Endodermal cell (in vitro differentiated cells): ENCODE data around the gene GMPR2. TPM values are rescaled to one million over a fixed set of nuclear protein-coding genes. Genes with fewer than 3 reads are reported as not detected.

Source experiments
- DNase-seq: peaks from one replicate; pipeline ENCODE4 v3.0.0-alpha.2; 2017
- H3K27ac ChIP-seq: 2 replicates; pipeline ENCODE4 v1.5.1; 2013; ENCODE audit warnings: mild to moderate bottlenecking, low read depth, low read length, moderate library complexity
- H3K27me3 ChIP-seq: 2 replicates; pipeline ENCODE4 v1.6.1; 2013; ENCODE audit warnings: mild to moderate bottlenecking, low read length, moderate library complexity; ENCODE audit not compliant: insufficient read depth, control insufficient read depth, poor library complexity, severe bottlenecking
- H3K36me3 ChIP-seq: 2 replicates; pipeline ENCODE4 v1.7.0; 2013; ENCODE audit warnings: mild to moderate bottlenecking, low read length, moderate library complexity; ENCODE audit not compliant: control insufficient read depth, insufficient read depth
- H3K4me1 ChIP-seq: one replicate; pipeline ENCODE4 v1.7.0; 2013; ENCODE audit warnings: low read length; ENCODE audit not compliant: control insufficient read depth, insufficient read depth
- H3K4me3 ChIP-seq: 2 replicates; pipeline ENCODE4 v1.5.1; 2013; ENCODE audit warnings: mild to moderate bottlenecking, low read length, moderate library complexity
- H3K9ac ChIP-seq: 2 replicates; pipeline ENCODE4 v1.6.1; 2013; ENCODE audit warnings: mild to moderate bottlenecking, low read length, moderate library complexity; ENCODE audit not compliant: poor library complexity, severe bottlenecking; ENCODE audit errors: extremely low read depth
- H3K9me3 ChIP-seq: 2 replicates; pipeline ENCODE4 v1.6.1; 2013; ENCODE audit warnings: mild to moderate bottlenecking, low read length, moderate library complexity; ENCODE audit not compliant: control insufficient read depth
- H3K27ac Mint-ChIP-seq: 2 replicates; pipeline ENCODE4 v1.8.0; 2020; ENCODE audit warnings: mixed read lengths
- H3K27me3 Mint-ChIP-seq: 2 replicates; pipeline ENCODE4 v1.8.0; 2021; ENCODE audit warnings: mild to moderate bottlenecking, mixed read lengths; ENCODE audit not compliant: insufficient read depth
- H3K36me3 Mint-ChIP-seq: 2 replicates; pipeline ENCODE4 v1.8.0; 2020; ENCODE audit warnings: low read depth, mixed read lengths
- H3K4me1 Mint-ChIP-seq: 2 replicates; pipeline ENCODE4 v1.8.0; 2020; ENCODE audit warnings: mixed read lengths
- H3K4me3 Mint-ChIP-seq: 2 replicates; pipeline ENCODE4 v1.8.0; 2020; ENCODE audit warnings: mild to moderate bottlenecking, moderate library complexity, mixed read lengths
- H3K9me3 Mint-ChIP-seq: 2 replicates; pipeline ENCODE4 v1.8.0; 2020; ENCODE audit warnings: mild to moderate bottlenecking, mixed read lengths
- WGBS, 2 experiments: methylation state at CpG; one replicate each; pipeline versions ENCODE4 v1.1.5 to v1.1.7; 2013; ENCODE audit warnings: missing lambda C conversion rate in 2 of 2, mixed read lengths in 1 of 2; ENCODE audit not compliant: insufficient coverage in 1 of 2, insufficient read length in 1 of 2; 5-methylcytosine and 5-hydroxymethylcytosine counted together
- total RNA-seq, 2 donors: library from RNA; stranded (reverse); fragmentation: NEBNext Ultra II Directional in 1 of 2; extraction: Animal tissue kit (Norgen Biotek cat#: 25700) in 1 of 2; gene quantifications; 2 replicates in 1 of 2; 3 replicates in 1 of 2; pipeline ENCODE4 v1.2.1, GENCODE V29; 2021
- TF ChIP-seq, protein P1 (sequence below): fragments of 200-600 bp; sonication (generic); conservative IDR thresholded peaks from 2 replicates; pipeline ENCODE4 v1.5.0; 2021; ENCODE audit warnings: antibody characterized with exemption, mild to moderate bottlenecking

The GMPR2 gene
- total RNA-seq, 2 donors from 2014 or later, result 56.1 to 63.1 TPM

DNA sequence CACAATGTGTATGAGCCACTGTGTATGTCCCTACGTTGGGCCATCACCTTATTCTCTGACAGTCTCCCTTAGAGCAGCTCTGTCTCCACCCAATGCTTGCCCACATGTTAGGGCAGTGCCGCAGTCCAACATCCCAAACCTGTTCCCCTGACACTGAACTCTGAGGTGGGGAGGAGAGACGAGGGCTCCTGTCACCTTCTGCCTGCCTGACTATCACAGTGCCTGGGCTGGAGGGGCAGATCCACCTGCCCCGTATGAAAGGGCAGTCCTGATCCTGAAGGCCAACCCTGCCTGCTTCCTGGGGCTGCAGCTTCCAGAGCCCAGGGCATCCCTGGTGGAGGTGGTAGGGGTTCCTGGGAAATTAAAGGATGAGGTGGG lies 28.0 kb downstream of the GMPR2 start:
- Mint-ChIP-seq H3K4me1 (no peaks in the 10 kb centered on the region), H3K27me3 (no peaks in the 10 kb centered on the region), H3K9me3 (no peaks in the 10 kb centered on the region), H3K27ac (no peak overlapping the region), H3K36me3 (no peaks in the 10 kb centered on the region), H3K4me3 (no peak overlapping the region)
- no peaks in the 10 kb centered on the region for H3K27me3 ChIP-seq
- H3K4me1 ChIP-seq, result no peaks in the 10 kb centered on the region
- H3K36me3 ChIP-seq, result no peaks in the 10 kb centered on the region
- WGBS, 2 experiments, result 80 to 90% methylated on average over 2 to 4 of the region's 4 CpGs
- no peaks in the 10 kb centered on the region for H3K9me3 ChIP-seq
- H3K4me3 ChIP-seq, result no peak overlapping the region
- H3K27ac ChIP-seq, result no peak overlapping the region
- TF ChIP-seq, protein P1, sequence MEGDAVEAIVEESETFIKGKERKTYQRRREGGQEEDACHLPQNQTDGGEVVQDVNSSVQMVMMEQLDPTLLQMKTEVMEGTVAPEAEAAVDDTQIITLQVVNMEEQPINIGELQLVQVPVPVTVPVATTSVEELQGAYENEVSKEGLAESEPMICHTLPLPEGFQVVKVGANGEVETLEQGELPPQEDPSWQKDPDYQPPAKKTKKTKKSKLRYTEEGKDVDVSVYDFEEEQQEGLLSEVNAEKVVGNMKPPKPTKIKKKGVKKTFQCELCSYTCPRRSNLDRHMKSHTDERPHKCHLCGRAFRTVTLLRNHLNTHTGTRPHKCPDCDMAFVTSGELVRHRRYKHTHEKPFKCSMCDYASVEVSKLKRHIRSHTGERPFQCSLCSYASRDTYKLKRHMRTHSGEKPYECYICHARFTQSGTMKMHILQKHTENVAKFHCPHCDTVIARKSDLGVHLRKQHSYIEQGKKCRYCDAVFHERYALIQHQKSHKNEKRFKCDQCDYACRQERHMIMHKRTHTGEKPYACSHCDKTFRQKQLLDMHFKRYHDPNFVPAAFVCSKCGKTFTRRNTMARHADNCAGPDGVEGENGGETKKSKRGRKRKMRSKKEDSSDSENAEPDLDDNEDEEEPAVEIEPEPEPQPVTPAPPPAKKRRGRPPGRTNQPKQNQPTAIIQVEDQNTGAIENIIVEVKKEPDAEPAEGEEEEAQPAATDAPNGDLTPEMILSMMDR, result no peak
- DNase-seq, result no peak
- H3K9ac ChIP-seq, result no peak overlapping the region

DNA sequence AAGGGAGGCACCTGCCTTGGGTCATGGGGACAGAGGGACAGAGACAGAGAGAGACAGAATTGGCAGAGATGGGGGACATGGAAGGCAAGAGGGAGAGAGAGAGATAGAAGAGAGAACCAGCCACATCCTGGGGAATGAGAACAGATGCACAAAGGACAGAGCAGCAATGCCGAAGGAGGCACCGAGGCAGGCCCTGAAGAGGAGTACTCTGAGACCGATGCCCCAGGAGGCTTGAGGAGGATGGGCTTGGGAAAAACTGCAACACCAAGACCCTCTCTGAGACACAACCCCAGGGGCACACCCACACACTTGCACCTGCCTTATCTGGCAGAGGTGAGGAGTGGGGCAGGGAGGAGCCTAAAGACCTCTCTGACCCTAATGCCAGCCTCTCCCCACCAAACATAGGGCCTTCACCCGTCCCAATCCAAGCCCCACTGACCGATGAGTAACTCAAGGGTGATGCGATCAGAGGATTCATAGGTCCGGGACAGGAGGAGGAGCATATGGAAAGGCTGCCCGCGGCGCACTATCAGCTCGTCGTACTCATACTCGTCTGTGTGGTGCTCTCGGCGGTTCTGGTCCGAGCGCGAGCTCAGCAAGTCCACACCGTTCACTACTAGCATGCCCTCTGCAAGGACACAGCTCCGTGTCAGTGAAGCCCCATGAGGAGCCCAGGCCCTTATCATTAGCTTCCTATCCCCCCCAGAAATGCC lies 28.7 kb downstream of the GMPR2 start:
- Histone ChIP-seq H3K4me3 (no peak overlapping the region), H3K9me3 (no peaks in the 10 kb centered on the region), H3K9ac (no peak overlapping the region), H3K36me3 (no peaks in the 10 kb centered on the region), H3K27me3 (no peaks in the 10 kb centered on the region), H3K4me1 (no peaks in the 10 kb centered on the region), H3K27ac (no peak overlapping the region)
- TF ChIP-seq, protein P1, result no peak
- H3K27me3 Mint-ChIP-seq, result no peaks in the 10 kb centered on the region
- H3K36me3 Mint-ChIP-seq, result no peaks in the 10 kb centered on the region
- H3K9me3 Mint-ChIP-seq, result no peaks in the 10 kb centered on the region
- H3K4me1 Mint-ChIP-seq, result no peaks in the 10 kb centered on the region
- no peak overlapping the region for H3K27ac Mint-ChIP-seq
- 90 to 97% methylated on average over 19 to 20 of the region's 20 CpGs for whole genome bisulfite sequencing, 2 experiments
- H3K4me3 Mint-ChIP-seq, result no peak overlapping the region
- no peak for DNase-seq

DNA sequence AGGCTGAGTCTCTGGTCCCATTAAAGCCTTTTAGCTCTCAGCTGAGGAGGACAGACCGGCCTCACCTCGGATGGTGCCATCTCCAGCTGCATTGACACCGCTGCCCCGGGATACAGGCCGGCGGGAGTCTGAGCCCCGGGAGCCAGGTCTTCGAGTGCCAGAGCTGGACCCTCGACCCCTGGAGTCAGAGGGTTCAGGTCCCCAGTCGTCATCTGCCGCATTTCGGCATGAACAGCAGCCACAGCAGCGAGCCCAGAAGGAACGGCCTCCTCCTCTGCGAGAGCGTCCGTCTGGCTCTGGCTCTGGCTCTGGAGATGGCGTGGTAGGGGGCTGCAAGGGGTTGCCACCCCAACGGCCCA lies 29.2 kb downstream of the GMPR2 start:
- Mint-ChIP-seq H3K27ac (no peak overlapping the region), H3K9me3 (no peaks in the 10 kb centered on the region), H3K27me3 (no peaks in the 10 kb centered on the region), H3K4me1 (no peaks in the 10 kb centered on the region), H3K4me3 (no peak overlapping the region), H3K36me3 (peaks cover under 1% of the 10 kb centered on the region)
- no peak for DNase-seq
- H3K4me3 ChIP-seq, result no peak overlapping the region
- no peaks in the 10 kb centered on the region for H3K27me3 ChIP-seq
- H3K9me3 ChIP-seq, result no peaks in the 10 kb centered on the region
- TF ChIP-seq, protein P1, result no peak
- no peaks in the 10 kb centered on the region for H3K4me1 ChIP-seq
- H3K27ac ChIP-seq, result no peak overlapping the region
- 93 to 97% methylated on average over 9 to 19 of the region's 19 CpGs for WGBS, 2 experiments
- no peaks in the 10 kb centered on the region for H3K36me3 ChIP-seq
- H3K9ac ChIP-seq, result no peak overlapping the region
